Measurements from ENCODE around the gene CAPN12.
"Not testable (repeated sequence)": the region's sequence is repeated elsewhere in the genome, so short reads cannot be mapped to it uniquely, and the experiment has no call there.

The CAPN12 gene

DNA sequence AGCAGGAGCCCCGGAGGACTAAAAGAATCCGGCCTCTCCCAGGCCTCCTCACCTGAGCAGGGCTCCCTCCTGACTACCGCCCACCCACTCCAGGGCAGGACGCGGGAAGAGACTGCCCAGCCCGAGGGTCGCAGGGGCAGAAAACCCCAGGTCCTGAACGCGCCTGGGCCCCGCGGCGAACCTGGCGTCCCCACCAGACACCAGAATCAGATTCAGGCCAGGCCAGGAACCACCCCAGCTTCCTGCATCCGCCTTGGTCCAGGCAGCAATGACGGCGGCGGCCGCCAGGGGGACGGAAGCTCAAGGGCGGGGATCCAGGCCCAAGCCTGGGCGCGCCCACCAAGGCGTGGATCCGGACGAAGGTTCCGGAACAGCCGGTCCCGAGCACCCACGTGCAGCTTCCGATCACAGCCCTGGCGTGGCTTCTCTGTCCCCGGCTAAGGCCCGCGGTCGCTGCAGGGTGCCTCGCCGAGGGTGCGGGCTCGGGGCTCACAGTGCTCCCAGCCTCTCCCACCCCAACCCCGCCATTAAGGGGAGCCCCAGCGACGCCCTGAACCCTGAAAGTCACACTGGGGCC is 25.4 kb upstream of the CAPN12 start:
- no peaks in the 10 kb centered on the region for H3K36me3 ChIP-seq (ENCODE audit: insufficient read depth, low read length)
- H3K9ac ChIP-seq (ENCODE audit: low read length) = no peak overlapping the region
- H3K4me1 ChIP-seq (ENCODE audit: insufficient read depth, low read length) = no peaks in the 10 kb centered on the region
- H3K4me3 ChIP-seq (ENCODE audit: low read depth in 1 of 2, low read length in 2 of 2) = peak overlapping the region in 1 of 2 donors; percentile 4
- no peak overlapping the region for H3K27ac ChIP-seq (ENCODE audit: low read depth, low read length)
- no peaks in the 10 kb centered on the region for H3K27me3 ChIP-seq (ENCODE audit: control insufficient read depth in 1 of 2, insufficient read depth in 2 of 2, low read length in 2 of 2)
- H3K9me3 ChIP-seq (ENCODE audit: low read length) = no peaks in the 10 kb centered on the region

GRCh38 chr19:38766276-38767047 is 22.2 kb upstream of the CAPN12 start:
- Histone ChIP-seq H3K4me3 (ENCODE audit: low read depth in 1 of 2, low read length in 2 of 2) (no peak overlapping the region), H3K9ac (ENCODE audit: low read length) (no peak overlapping the region), H3K36me3 (ENCODE audit: insufficient read depth, low read length) (no peaks in the 10 kb centered on the region), H3K4me1 (ENCODE audit: insufficient read depth, low read length) (no peaks in the 10 kb centered on the region), H3K27ac (ENCODE audit: low read depth, low read length) (no peak overlapping the region), H3K27me3 (ENCODE audit: control insufficient read depth in 1 of 2, insufficient read depth in 2 of 2, low read length in 2 of 2) (no peaks in the 10 kb centered on the region), H3K9me3 (ENCODE audit: low read length) (no peaks in the 10 kb centered on the region)

GRCh38 chr19:38765214-38765613 is 20.9 kb upstream of the CAPN12 start:
- Histone ChIP-seq H3K36me3 (ENCODE audit: insufficient read depth, low read length) (no peaks in the 10 kb centered on the region), H3K4me3 (ENCODE audit: low read depth in 1 of 2, low read length in 2 of 2) (no peak overlapping the region), H3K27me3 (ENCODE audit: control insufficient read depth in 1 of 2, insufficient read depth in 2 of 2, low read length in 2 of 2) (no peaks in the 10 kb centered on the region), H3K9me3 (ENCODE audit: low read length) (no peaks in the 10 kb centered on the region), H3K27ac (ENCODE audit: low read depth, low read length) (no peak overlapping the region), H3K4me1 (ENCODE audit: insufficient read depth, low read length) (no peaks in the 10 kb centered on the region), H3K9ac (ENCODE audit: low read length) (no peak overlapping the region)

DNA sequence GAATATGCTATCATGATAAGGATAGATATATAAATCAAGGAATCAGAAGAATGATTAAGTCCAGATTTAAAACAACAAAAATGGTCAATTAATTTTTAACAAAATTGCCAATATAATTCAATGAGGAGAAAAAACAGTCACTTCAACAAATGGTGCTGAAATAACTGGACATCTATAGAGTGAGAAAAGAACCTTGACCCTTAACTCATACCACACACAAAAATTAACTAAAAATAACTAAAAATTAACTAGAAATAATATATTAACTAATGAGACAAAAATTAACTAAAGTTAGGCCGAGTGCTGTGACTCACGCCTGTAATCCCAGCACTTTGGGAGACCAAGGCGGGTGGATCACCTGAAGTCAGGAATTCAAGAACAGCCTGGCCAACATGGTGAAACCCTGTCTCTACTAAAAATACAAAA is 19.5 kb upstream of the CAPN12 start:
- H3K27ac ChIP-seq (ENCODE audit: low read depth, low read length) = no peak overlapping the region
- H3K4me1 ChIP-seq (ENCODE audit: insufficient read depth, low read length) = no peaks in the 10 kb centered on the region
- no peak overlapping the region for H3K4me3 ChIP-seq (ENCODE audit: low read depth in 1 of 2, low read length in 2 of 2)
- no peaks in the 10 kb centered on the region for H3K27me3 ChIP-seq (ENCODE audit: control insufficient read depth in 1 of 2, insufficient read depth in 2 of 2, low read length in 2 of 2)
- no peaks in the 10 kb centered on the region for H3K36me3 ChIP-seq (ENCODE audit: insufficient read depth, low read length)
- H3K9ac ChIP-seq (ENCODE audit: low read length) = no peak overlapping the region
- no peaks in the 10 kb centered on the region for H3K9me3 ChIP-seq (ENCODE audit: low read length)

- H3K36me3 ChIP-seq (ENCODE audit: insufficient read depth, low read length) = not testable (repeated sequence)
Measured at GRCh38 chr19:38761884-38762389, 17.7 kb upstream of the CAPN12 start.

GRCh38 chr19:38760805-38761517 is 16.7 kb upstream of the CAPN12 start:
- not testable (repeated sequence) for H3K27me3 ChIP-seq (ENCODE audit: control insufficient read depth in 1 of 2, insufficient read depth in 2 of 2, low read length in 2 of 2); H3K4me1 ChIP-seq (ENCODE audit: insufficient read depth, low read length); H3K27ac ChIP-seq (ENCODE audit: low read depth, low read length); H3K4me3 ChIP-seq (ENCODE audit: low read depth in 1 of 2, low read length in 2 of 2); H3K9ac ChIP-seq (ENCODE audit: low read length); H3K36me3 ChIP-seq (ENCODE audit: insufficient read depth, low read length); H3K9me3 ChIP-seq (ENCODE audit: low read length)

More at GRCh38 chr19:38761884-38762389, 17.7 kb upstream of the CAPN12 start:
- not testable (repeated sequence) for H3K27ac ChIP-seq (ENCODE audit: low read depth, low read length); H3K4me3 ChIP-seq (ENCODE audit: low read depth in 1 of 2, low read length in 2 of 2); H3K27me3 ChIP-seq (ENCODE audit: control insufficient read depth in 1 of 2, insufficient read depth in 2 of 2, low read length in 2 of 2); H3K9ac ChIP-seq (ENCODE audit: low read length); H3K9me3 ChIP-seq (ENCODE audit: low read length); H3K4me1 ChIP-seq (ENCODE audit: insufficient read depth, low read length)

- H3K27me3 ChIP-seq (ENCODE audit: control insufficient read depth in 1 of 2, insufficient read depth in 2 of 2, low read length in 2 of 2) = no peaks in the 10 kb centered on the region
- no peaks in the 10 kb centered on the region for H3K4me1 ChIP-seq (ENCODE audit: insufficient read depth, low read length)
- H3K36me3 ChIP-seq (ENCODE audit: insufficient read depth, low read length) = no peaks in the 10 kb centered on the region
- H3K27ac ChIP-seq (ENCODE audit: low read depth, low read length) = no peak overlapping the region
- no peak overlapping the region for H3K9ac ChIP-seq (ENCODE audit: low read length)
- no peak overlapping the region for H3K4me3 ChIP-seq (ENCODE audit: low read depth in 1 of 2, low read length in 2 of 2)
- no peaks in the 10 kb centered on the region for H3K9me3 ChIP-seq (ENCODE audit: low read length)
Measured at GRCh38 chr19:38759590-38760003, 15.3 kb upstream of the CAPN12 start.

DNA sequence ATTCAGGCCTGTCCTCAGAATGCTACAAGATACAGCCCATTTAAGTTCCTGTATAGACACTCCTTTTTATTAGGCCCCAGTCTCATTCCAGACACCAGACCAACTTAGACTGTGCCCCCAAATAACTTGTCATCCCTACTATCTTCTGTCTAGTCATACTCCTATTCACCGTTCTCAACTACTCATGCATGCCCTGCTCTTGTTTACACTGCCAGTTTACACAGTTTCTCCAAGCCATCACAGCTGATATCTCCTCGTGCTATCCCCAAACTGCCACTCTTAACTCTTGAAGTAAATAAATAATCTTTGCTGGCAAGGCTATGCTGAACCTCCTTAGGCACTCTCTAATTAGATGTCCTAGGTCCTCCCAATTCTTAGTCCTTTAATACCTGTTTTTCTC is 9.9 kb upstream of the CAPN12 start:
- not testable (repeated sequence) for H3K9ac ChIP-seq (ENCODE audit: low read length); H3K4me3 ChIP-seq (ENCODE audit: low read depth in 1 of 2, low read length in 2 of 2); H3K27me3 ChIP-seq (ENCODE audit: control insufficient read depth in 1 of 2, insufficient read depth in 2 of 2, low read length in 2 of 2); H3K4me1 ChIP-seq (ENCODE audit: insufficient read depth, low read length); H3K36me3 ChIP-seq (ENCODE audit: insufficient read depth, low read length); H3K9me3 ChIP-seq (ENCODE audit: low read length); H3K27ac ChIP-seq (ENCODE audit: low read depth, low read length)

GRCh38 chr19:38753783-38754182 is 9.5 kb upstream of the CAPN12 start:
- H3K4me1 ChIP-seq (ENCODE audit: insufficient read depth, low read length); H3K27ac ChIP-seq (ENCODE audit: low read depth, low read length); H3K9me3 ChIP-seq (ENCODE audit: low read length); H3K36me3 ChIP-seq (ENCODE audit: insufficient read depth, low read length); H3K27me3 ChIP-seq (ENCODE audit: control insufficient read depth in 1 of 2, insufficient read depth in 2 of 2, low read length in 2 of 2); H3K4me3 ChIP-seq (ENCODE audit: low read depth in 1 of 2, low read length in 2 of 2); H3K9ac ChIP-seq (ENCODE audit: low read length): not testable (repeated sequence)

- Histone ChIP-seq H3K36me3 (ENCODE audit: insufficient read depth, low read length) (no peaks in the 10 kb centered on the region), H3K9me3 (ENCODE audit: low read length) (no peaks in the 10 kb centered on the region), H3K4me1 (ENCODE audit: insufficient read depth, low read length) (no peaks in the 10 kb centered on the region), H3K27me3 (ENCODE audit: control insufficient read depth in 1 of 2, insufficient read depth in 2 of 2, low read length in 2 of 2) (no peaks in the 10 kb centered on the region), H3K9ac (ENCODE audit: low read length) (no peak overlapping the region), H3K4me3 (ENCODE audit: low read depth in 1 of 2, low read length in 2 of 2) (no peak overlapping the region), H3K27ac (ENCODE audit: low read depth, low read length) (no peak overlapping the region)
Measured at GRCh38 chr19:38745316-38745715, 1.0 kb upstream of the CAPN12 start.

- no peaks in the 10 kb centered on the region for H3K36me3 ChIP-seq (ENCODE audit: insufficient read depth, low read length)
Measured at GRCh38 chr19:38744874-38745273, 600 bp upstream of the CAPN12 start.

More at GRCh38 chr19:38744874-38745273, 600 bp upstream of the CAPN12 start:
- Histone ChIP-seq H3K9me3 (ENCODE audit: low read length) (no peaks in the 10 kb centered on the region), H3K27ac (ENCODE audit: low read depth, low read length) (no peak overlapping the region), H3K4me1 (ENCODE audit: insufficient read depth, low read length) (no peaks in the 10 kb centered on the region), H3K9ac (ENCODE audit: low read length) (no peak overlapping the region), H3K4me3 (ENCODE audit: low read depth in 1 of 2, low read length in 2 of 2) (no peak overlapping the region), H3K27me3 (ENCODE audit: control insufficient read depth in 1 of 2, insufficient read depth in 2 of 2, low read length in 2 of 2) (no peaks in the 10 kb centered on the region)

Measured in muscle layer of colon (tissue), 2 donors.